PC-9 (cell line): ENCODE results near the gene MYO10. TPM values are rescaled to one million over a fixed set of nuclear protein-coding genes. Genes with fewer than 3 reads are reported as not detected.
A peak's percentile ranks its signal among the peaks of the same experiment; 100 is the strongest.

Experiments
- BruUV-seq: library from RNA; stranded (reverse); fragments of 400-500 nt; replicated peaks from 2 replicates; lab custom pipeline; 2021; lab: Mats Ljungman, UMichigan
- CTCF ChIA-PET: fragments of 300-600 bp; sonication (Branson Sonifier 250); formaldehyde crosslinking; loops from one replicate; lab custom pipeline; 2022; ENCODE audit warnings: antibody characterized with exemption; lab: Charles Lee
- POLR2A ChIA-PET: fragments of 300-600 bp; sonication (Branson Sonifier 250); formaldehyde crosslinking; loops from one replicate; lab custom pipeline; 2022; ENCODE audit warnings: antibody characterized with exemption; ENCODE audit not compliant: unreplicated experiment; lab: Charles Lee
- DNase-seq, 2 experiments: peaks; one replicate each; pipeline versions ENCODE4 v3.0.0 to v3.0.0-alpha.2; 2015 to 2022; ENCODE audit warnings: mixed read lengths in 1 of 2
- H2AFZ ChIP-seq: fragments of 200-600 bp; sonication (generic); 2 replicates; pipeline ENCODE4 v1.8.1; 2017; ENCODE audit warnings: antibody characterized with exemption
- H3F3A ChIP-seq: fragments of 200-600 bp; sonication (generic); 2 replicates; pipeline ENCODE4 v1.8.1; 2017; ENCODE audit warnings: antibody characterized with exemption, mild to moderate bottlenecking, low read depth; ENCODE audit not compliant: insufficient read depth
- H3K27ac ChIP-seq: fragments of 200-600 bp; sonication (generic); 2 replicates; pipeline ENCODE4 v1.6.1; 2016; ENCODE audit warnings: mixed run types
- H3K27me3 ChIP-seq: fragments of 200-600 bp; sonication (generic); 2 replicates; pipeline ENCODE4 v1.6.1; 2016; ENCODE audit warnings: low read depth, mixed run types; ENCODE audit not compliant: insufficient read depth
- H3K36me3 ChIP-seq: fragments of 200-600 bp; sonication (generic); 2 replicates; pipeline ENCODE4 v1.6.1; 2016; ENCODE audit warnings: low read depth, mixed run types
- H3K4me1 ChIP-seq: fragments of 200-600 bp; sonication (generic); replicated peaks from 2 replicates; pipeline ENCODE4 v1.6.1; 2016; ENCODE audit warnings: mixed run types; ENCODE audit not compliant: insufficient read depth
- H3K4me2 ChIP-seq: fragments of 200-600 bp; sonication (generic); 2 replicates; pipeline ENCODE4 v1.6.1; 2017; ENCODE audit warnings: mixed run types
- H3K4me3 ChIP-seq: fragments of 200-600 bp; sonication (generic); 2 replicates; pipeline ENCODE4 v1.6.1; 2016; ENCODE audit warnings: mixed run types
- H3K79me2 ChIP-seq: fragments of 200-600 bp; sonication (generic); 2 replicates; pipeline ENCODE4 v1.6.1; 2017; ENCODE audit warnings: low read depth, mixed run types
- H3K9me2 ChIP-seq: fragments of 200-600 bp; sonication (generic); 2 replicates; pipeline ENCODE4 v1.8.1; 2017; ENCODE audit warnings: mild to moderate bottlenecking; ENCODE audit not compliant: insufficient read depth
- H3K9me3 ChIP-seq: fragments of 200-600 bp; sonication (generic); 2 replicates; pipeline ENCODE4 v1.8.1; 2016; ENCODE audit warnings: low read depth; ENCODE audit not compliant: insufficient read depth
- H4K20me1 ChIP-seq: fragments of 200-600 bp; sonication (generic); 2 replicates; pipeline ENCODE4 v1.8.1; 2017; ENCODE audit not compliant: insufficient read depth
- CTCF ChIP-seq: fragments of 200-600 bp; sonication (generic); conservative IDR thresholded peaks from 2 replicates; pipeline ENCODE4 v1.6.1; 2017; ENCODE audit warnings: mixed run types, antibody characterized with exemption, mild to moderate bottlenecking, moderate library complexity
- EZH2 ChIP-seq: fragments of 200-600 bp; sonication (generic); IDR thresholded peaks from 2 replicates; pipeline ENCODE4 v1.8.0; 2017; ENCODE audit warnings: antibody characterized with exemption, low read depth
- intact Hi-C: fragments of 100-400 bp; cut with micrococcal nuclease; formaldehyde crosslinking; loops from one replicate; pipeline ENCODE4 v1.10.0; 2022; ENCODE audit not compliant: unreplicated experiment
- total RNA-seq: library from RNA; stranded (reverse); gene quantifications from 2 replicates; pipeline ENCODE4 v1.2.3, GENCODE V29; 2021

MYO10 gene
- total RNA-seq, 1 experiment from 2014 or later = 92.8 TPM

- no peaks in the 10 kb centered on the region; the same call in 1 of the 2 replicates for H3K9me2 ChIP-seq
- DNase-seq = no peak
- no peak overlapping the region for H3K4me3 ChIP-seq
- no peaks in the 10 kb centered on the region for H3K9me3 ChIP-seq
- H3K4me1 ChIP-seq = peaks cover 8% of the 10 kb centered on the region; the same call in 1 of the 2 replicates
- no peaks in the 10 kb centered on the region for H3F3A ChIP-seq
- BruUV-seq = no TSS peak
- no peaks in the 10 kb centered on the region for H3K36me3 ChIP-seq
- H3K27ac ChIP-seq = no peak overlapping the region
- no peak overlapping the region for H2AFZ ChIP-seq
- H4K20me1 ChIP-seq = no peaks in the 10 kb centered on the region
- intact Hi-C loops = no loop called here
- H3K4me2 ChIP-seq = no peak overlapping the region
- ChIA-PET POLR2A (no interaction called here), CTCF (no interaction called here)
- H3K79me2 ChIP-seq = no peaks in the 10 kb centered on the region
- H3K27me3 ChIP-seq = peaks cover 70% of the 10 kb centered on the region
- TF ChIP-seq EZH2 (no peak), CTCF (no peak)
Observed at GRCh38 chr5:16619136-16619535, 317.0 kb downstream of the MYO10 start.

- H3K9me3 ChIP-seq = no peaks in the 10 kb centered on the region
- no peaks in the 10 kb centered on the region for H3K36me3 ChIP-seq
- H3K4me3 ChIP-seq = no peak overlapping the region
- CTCF ChIA-PET = no interaction called here
- no peak overlapping the region for H3K27ac ChIP-seq
- H4K20me1 ChIP-seq = no peaks in the 10 kb centered on the region
- H2AFZ ChIP-seq = no peak overlapping the region
- H3K79me2 ChIP-seq = no peaks in the 10 kb centered on the region
- DNase-seq = no peak
- POLR2A ChIA-PET = no interaction called here
- peaks cover 8% of the 10 kb centered on the region; the same call in 1 of the 2 replicates for H3K4me1 ChIP-seq
- no peak overlapping the region for H3K4me2 ChIP-seq
- no peaks in the 10 kb centered on the region for H3F3A ChIP-seq
- intact Hi-C loops = no loop called here
- no peak for TF ChIP-seq EZH2
- no peak for TF ChIP-seq CTCF
- no TSS peak for BruUV-seq
- peaks cover 70% of the 10 kb centered on the region for H3K27me3 ChIP-seq
- H3K9me2 ChIP-seq = no peaks in the 10 kb centered on the region; the same call in 1 of the 2 replicates
Observed at GRCh38 chr5:16618138-16618897, 317.8 kb downstream of the MYO10 start.

- no peak for TF ChIP-seq EZH2
- no peak for TF ChIP-seq CTCF
- H3K4me3 ChIP-seq = peak overlapping the region; percentile 67; the same call in 1 of the 2 replicates
- POLR2A ChIA-PET = no interaction called here
- H3K9me3 ChIP-seq = no peaks in the 10 kb centered on the region
- H3K79me2 ChIP-seq = no peaks in the 10 kb centered on the region
- peak overlapping the region; percentile 86 for H3K4me2 ChIP-seq
- no peaks in the 10 kb centered on the region for H3F3A ChIP-seq
- H3K27ac ChIP-seq = no peak overlapping the region
- DNase-seq = no peak
- peaks cover 8% of the 10 kb centered on the region; the same call in 1 of the 2 replicates for H3K4me1 ChIP-seq
- intact Hi-C loops = no loop called here
- H3K27me3 ChIP-seq = peaks cover 68% of the 10 kb centered on the region
- CTCF ChIA-PET = no interaction called here
- H3K9me2 ChIP-seq = no peaks in the 10 kb centered on the region; the same call in 1 of the 2 replicates
- BruUV-seq = no TSS peak
- no peaks in the 10 kb centered on the region for H3K36me3 ChIP-seq
- no peaks in the 10 kb centered on the region for H4K20me1 ChIP-seq
- H2AFZ ChIP-seq = no peak overlapping the region
Observed at GRCh38 chr5:16617274-16617968, 318.7 kb downstream of the MYO10 start.
